ES-I3 (cell line): ENCODE data around the gene KXD1.
"Not testable (repeated sequence)": the region's sequence is repeated elsewhere in the genome, so short reads cannot be mapped to it uniquely, and the experiment has no call there.

ENCODE experiments used
- H3K36me3 ChIP-seq: 2 replicates; pipeline ENCODE4 v1.6.1; 2013; ENCODE audit warnings: mild to moderate bottlenecking, low read length, control low read depth, moderate library complexity; ENCODE audit not compliant: insufficient read depth
- H3K4me1 ChIP-seq: 2 replicates; pipeline ENCODE4 v1.6.1; 2013; ENCODE audit warnings: mild to moderate bottlenecking, control low read depth, low read length; ENCODE audit not compliant: insufficient read depth
- H3K9ac ChIP-seq: 2 replicates; pipeline ENCODE4 v1.6.1; 2013; ENCODE audit warnings: low read depth, mild to moderate bottlenecking, low read length, moderate library complexity
- H3K9me3 ChIP-seq: 2 replicates; pipeline ENCODE4 v1.6.1; 2013; ENCODE audit warnings: mild to moderate bottlenecking, low read length, moderate library complexity; ENCODE audit not compliant: control insufficient read depth, insufficient read depth

Gene KXD1

GRCh38 chr19:18595475-18595874 is 37.8 kb downstream of the KXD1 start:
- H3K9ac ChIP-seq: no peak overlapping the region
- H3K9me3 ChIP-seq: no peaks in the 10 kb centered on the region
- H3K36me3 ChIP-seq: no peaks in the 10 kb centered on the region
- peaks cover 18% of the 10 kb centered on the region; the same call in 1 of the 2 replicates for H3K4me1 ChIP-seq

- Histone ChIP-seq H3K9ac (peak overlapping the region; percentile 34; the same call in 1 of the 2 replicates), H3K9me3 (no peaks in the 10 kb centered on the region), H3K36me3 (no peaks in the 10 kb centered on the region), H3K4me1 (peaks cover 14% of the 10 kb centered on the region; the same call in 1 of the 2 replicates)
Observed at GRCh38 chr19:18596752-18597157, 39.1 kb downstream of the KXD1 start.

DNA sequence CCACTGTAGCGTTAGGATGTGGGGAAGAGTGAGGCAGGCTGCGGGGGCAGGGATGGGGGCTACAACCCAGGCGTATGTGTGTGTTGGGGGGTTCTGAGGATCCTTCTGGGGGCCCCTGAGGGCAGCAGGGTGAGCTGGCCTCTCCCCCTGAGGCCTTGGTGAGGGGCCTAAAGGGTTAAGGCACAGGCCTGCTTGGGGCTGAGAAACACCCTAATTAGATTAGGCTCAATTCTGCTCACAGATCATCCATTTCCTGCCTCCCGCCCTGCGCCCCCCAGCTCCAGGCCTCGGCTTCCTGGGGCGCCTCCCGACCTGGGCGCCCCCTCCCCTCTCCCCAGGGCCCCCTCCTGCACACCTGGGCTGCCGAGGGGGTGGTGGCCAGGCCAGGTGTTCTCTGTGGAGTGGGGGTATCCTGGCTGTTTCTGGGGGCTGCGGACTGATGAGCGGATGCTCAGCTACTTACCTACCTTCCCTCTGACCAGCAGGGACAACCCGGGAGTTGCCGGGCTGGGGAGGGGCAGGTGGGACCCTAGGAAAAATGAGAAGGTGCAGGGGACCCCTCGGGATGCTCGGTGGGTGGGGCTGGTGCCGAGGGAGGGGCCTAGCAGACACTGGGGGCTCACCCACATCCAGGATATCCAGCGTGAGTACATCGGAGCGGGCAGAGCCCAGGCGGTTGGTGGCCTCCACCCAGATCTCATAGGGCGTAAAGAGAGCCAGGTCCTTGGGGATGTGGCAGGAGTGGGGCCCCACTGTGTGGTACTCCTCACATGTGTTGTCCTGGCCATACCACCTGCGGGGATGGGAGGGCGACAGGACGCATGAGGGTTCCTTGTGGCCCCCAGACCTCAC is 40.4 kb downstream of the KXD1 start:
- Histone ChIP-seq H3K9ac (no peak overlapping the region), H3K36me3 (no peaks in the 10 kb centered on the region), H3K9me3 (no peaks in the 10 kb centered on the region), H3K4me1 (peaks cover 14% of the 10 kb centered on the region; the same call in 1 of the 2 replicates)

DNA sequence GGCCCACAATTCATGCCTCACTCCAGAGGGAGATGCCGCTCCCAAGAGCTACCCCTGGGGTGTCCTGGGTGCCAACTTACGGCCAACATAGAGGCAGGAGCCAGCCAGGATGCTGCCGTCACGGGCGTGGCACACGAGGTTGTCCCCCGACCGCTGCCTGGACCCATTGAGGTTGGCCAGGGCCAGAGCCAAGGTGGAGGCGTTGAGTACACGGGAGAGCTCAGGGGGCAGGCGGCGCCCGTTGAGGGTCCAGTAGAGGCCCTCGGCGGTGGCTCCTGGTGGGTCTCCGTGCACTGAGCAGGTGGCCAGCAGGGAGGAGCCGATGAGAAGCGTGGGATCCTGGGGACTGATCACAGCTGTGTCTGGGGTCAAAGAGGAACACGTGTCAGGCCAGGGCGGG is 41.8 kb downstream of the KXD1 start:
- peaks cover 18% of the 10 kb centered on the region; the same call in 1 of the 2 replicates for H3K4me1 ChIP-seq
- no peaks in the 10 kb centered on the region for H3K36me3 ChIP-seq
- no peak overlapping the region for H3K9ac ChIP-seq
- H3K9me3 ChIP-seq: no peaks in the 10 kb centered on the region

DNA sequence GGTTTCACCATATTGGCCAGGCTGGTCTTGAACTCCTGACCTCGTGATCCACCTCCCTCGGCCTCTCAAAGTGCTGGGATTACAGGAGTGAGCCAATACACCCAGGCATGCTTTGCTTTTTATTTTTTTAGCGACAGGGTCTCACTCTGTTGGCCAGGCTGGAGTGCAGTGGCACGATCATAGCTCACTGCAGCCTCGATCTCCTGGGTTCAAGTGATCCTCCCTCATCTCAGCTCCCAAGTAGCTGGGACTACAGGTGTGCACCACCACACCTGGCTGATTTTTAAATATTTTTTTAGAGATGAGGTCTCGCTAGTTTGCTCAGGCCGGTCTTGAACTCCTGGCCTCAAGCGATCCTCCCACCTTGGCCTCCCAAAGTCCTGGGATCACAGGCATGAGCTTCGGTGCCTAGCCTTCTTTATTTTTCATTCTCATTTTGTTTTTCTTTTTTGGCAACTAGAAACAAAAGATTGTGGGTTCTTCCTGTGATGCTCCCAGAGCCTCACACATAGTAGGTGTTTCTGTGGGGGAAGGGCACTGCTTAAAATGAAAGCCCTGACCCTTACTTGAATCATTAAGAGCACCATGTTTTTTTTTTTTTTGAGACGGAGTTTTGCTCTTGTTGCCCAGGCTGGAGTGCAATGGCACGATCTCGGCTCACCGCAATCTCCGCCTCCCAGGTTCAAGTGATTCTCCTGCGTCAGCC is 43.2 kb downstream of the KXD1 start:
- not testable (repeated sequence) for H3K9me3 ChIP-seq, H3K9ac ChIP-seq, H3K36me3 ChIP-seq
- H3K4me1 ChIP-seq: peaks cover 11% of the 10 kb centered on the region; the same call in 1 of the 2 replicates

DNA sequence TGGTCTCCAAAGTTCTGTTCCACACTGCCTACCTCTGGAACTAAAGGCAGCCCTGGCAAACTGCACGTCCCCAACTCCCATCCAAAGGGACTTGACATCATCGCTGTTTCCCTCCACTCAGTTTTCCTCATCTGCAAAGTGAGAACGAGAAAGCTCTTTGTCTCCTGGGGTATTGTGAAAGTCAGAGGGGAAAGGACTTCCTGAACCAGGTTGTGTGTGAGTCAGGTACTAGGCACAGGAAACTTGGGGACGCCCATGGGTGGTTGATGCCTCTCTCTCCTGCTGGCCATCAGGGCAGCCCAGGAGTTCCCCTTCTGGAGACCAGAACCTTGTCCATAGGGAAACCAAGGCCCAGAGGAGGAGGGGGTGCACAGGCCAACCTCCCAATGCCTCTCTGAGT is 44.2 kb downstream of the KXD1 start:
- Histone ChIP-seq H3K36me3 (no peaks in the 10 kb centered on the region), H3K9me3 (no peaks in the 10 kb centered on the region), H3K4me1 (peaks cover 8% of the 10 kb centered on the region; the same call in 1 of the 2 replicates), H3K9ac (no peak overlapping the region)

- no peaks in the 10 kb centered on the region for H3K36me3 ChIP-seq
- H3K4me1 ChIP-seq: peaks cover 8% of the 10 kb centered on the region; the same call in 1 of the 2 replicates
- peak overlapping the region; percentile 27; the same call in 1 of the 2 replicates for H3K9ac ChIP-seq
- H3K9me3 ChIP-seq: no peaks in the 10 kb centered on the region
Observed at GRCh38 chr19:18603255-18603957, 45.7 kb downstream of the KXD1 start.

DNA sequence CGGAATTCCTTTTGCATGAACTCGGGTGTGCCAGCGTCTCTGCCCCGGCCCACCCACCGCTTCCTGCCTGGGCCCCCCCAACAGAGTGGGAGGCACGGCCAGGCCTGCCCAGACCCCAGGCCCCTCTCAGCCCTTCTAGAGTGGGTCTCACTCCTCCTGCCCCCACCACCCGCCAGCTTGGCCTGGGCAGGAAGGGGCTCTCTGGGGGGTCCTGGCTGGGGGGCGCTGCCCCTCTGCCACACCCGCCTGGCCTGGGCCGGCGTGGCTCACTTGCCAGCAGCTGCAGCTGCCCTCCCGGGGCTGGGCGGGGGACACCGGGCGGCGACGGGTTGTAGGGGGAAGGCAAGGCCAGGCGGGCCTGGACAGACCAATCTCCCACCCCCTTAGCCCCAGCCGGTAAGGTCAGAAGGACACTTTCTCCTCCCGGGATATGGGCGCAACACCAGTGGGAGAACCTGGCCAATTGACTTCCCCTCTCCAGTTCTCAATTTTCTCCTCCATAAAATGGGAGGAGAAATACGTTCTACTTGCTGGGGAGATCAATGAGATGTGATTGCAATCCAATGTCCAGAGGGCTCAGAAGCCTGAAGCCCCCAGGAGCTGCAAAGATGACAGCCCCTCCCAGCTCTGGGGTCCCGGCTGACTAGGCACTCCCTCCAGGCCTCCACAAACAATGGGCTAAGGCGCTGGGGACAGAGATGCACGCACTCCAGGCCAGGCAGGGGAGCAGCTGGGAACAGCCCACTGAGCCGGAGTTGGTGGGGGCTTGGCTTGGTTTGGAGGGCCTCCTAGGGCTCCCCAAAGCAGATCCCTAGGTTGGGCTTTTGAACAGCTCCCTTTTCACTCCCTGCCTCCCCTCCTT is 46.5 kb downstream of the KXD1 start:
- Histone ChIP-seq H3K9me3 (no peaks in the 10 kb centered on the region), H3K36me3 (no peaks in the 10 kb centered on the region), H3K9ac (peak overlapping the region; percentile 27; the same call in 1 of the 2 replicates), H3K4me1 (peaks cover 8% of the 10 kb centered on the region; the same call in 1 of the 2 replicates)

DNA sequence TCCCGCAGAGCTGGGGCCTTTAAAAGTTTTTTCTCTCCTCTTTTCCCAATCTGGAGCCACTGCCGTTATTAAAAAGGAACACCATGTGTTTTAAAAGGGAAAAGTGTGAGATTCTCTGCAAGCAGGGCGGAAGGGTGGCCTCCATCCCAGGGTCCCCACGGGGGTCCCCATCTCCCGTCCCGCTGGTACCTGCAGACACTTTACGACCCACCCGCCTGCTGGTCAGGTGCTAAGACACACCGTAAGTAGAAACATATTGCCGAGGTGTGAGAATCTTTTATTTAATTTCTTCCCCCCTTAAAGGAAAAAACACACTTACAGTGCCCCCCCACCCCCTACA is 47.1 kb downstream of the KXD1 start:
- no peak overlapping the region for H3K9ac ChIP-seq
- H3K9me3 ChIP-seq: no peaks in the 10 kb centered on the region
- peaks cover 12% of the 10 kb centered on the region; the same call in 1 of the 2 replicates for H3K4me1 ChIP-seq
- no peaks in the 10 kb centered on the region for H3K36me3 ChIP-seq

DNA sequence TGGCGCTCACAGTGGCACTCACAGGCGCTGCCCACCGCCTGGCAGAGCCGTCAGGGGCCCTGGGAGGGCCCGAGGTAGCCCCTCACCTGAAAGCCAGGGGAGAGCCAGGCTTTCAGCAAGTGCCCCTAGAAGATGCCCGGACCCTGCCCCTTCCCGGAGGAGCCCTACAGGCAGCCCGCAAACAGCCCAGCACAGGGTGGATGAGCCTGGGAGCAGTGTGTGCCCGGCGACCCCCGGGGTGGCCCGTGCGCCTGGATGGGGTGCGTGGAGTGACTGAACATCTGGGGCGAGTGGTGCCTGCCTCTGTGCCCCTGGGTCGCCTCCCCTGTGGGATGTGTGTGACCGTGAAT is 47.5 kb downstream of the KXD1 start:
- Histone ChIP-seq H3K9me3 (no peaks in the 10 kb centered on the region), H3K9ac (no peak overlapping the region; the same call in 1 of the 2 replicates), H3K36me3 (no peaks in the 10 kb centered on the region), H3K4me1 (peaks cover 16% of the 10 kb centered on the region)

DNA sequence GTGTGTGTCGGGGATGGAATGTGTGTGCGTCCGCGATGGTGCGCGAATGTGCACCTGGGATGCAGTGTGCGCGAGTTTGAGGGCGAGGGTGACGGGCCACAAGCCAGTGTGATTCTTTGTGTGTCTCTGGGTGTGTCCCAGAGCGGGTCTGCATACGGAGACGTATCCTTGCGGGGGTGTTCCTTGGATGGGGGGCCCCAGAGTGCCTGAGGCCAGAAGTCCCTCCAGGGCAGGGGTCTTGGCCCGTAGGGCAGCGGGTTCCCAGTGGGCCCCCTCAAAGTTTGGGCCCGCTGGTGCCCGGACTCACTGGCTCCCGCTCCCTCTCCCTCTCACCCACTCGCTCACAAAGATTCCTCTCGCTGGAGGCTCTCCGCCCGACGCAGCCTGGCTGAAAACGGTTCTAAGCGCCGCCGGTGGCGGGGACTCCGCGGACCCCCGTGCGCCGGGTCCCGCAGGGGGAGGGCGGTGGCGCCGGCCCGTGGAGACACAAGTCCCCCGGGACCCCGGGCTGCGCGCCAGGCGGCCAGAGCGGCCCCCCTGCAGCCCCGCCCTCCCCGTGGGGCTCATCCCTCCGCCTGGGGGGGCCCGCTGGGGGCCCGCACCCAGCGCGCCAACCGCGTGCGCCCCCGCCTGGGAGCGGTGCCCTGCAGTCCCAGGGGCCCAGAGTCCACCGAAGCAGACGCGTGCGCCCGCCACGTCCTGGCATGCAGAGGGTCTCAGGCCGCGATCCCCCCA is 48.0 kb downstream of the KXD1 start:
- Histone ChIP-seq H3K9me3 (no peaks in the 10 kb centered on the region), H3K36me3 (no peaks in the 10 kb centered on the region), H3K9ac (0 out of 2 replicates have a peak overlapping the region, but pooled peaks have one; percentile 1), H3K4me1 (peaks cover 19% of the 10 kb centered on the region)

DNA sequence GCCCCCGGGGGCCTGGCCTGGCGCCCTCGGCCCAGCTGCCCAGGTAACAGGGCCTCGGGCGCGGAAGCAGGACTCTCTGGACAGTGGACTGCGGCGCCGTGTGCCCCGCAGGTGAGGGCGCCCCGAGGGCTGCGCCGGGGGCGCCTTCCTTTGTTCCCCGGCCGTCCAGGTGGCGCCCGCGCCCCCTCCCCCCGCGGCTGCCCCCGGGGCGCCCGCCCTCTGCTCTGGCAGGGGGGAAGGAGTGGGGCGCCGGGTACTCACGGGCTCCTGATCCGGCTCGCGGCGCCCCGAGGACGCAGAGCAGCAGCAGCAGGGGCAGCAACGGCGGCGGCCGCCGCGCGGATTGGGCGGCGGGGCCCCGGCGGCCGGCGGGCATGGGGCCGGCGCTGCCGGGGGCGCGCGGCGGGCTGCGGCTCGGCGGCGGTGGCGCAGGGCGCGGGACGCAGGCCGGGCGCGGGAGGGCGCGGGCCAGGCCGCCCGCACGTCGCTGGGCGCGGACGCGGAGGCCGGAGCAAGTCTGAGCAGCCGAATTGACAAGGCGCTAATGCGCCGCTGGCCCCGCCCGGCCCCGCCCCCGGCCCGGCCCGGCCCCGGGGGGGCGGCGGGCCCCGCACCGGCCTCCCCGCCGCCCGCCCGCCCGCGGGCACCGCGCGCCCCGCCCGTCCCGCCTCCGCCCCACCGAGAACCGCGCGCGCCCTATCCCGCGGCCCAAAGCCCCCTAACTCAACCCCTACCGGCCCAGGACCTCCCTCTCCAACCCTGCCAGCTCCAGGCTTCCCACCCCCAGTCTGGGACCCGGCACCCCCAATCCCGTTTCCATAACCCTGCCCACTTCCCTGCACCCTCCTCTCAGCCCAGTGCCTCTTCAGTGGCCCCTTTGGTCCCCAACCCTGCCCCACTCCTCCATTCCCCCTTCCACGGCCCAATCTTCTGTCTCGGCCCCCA is 48.9 kb downstream of the KXD1 start, which contains the start of gene CRLF1:
Gene CRLF1 (minus strand): TSS at position 519 of the 945 bp plus-strand sequence. CDS start 143 bp downstream, at position 376.
- Histone ChIP-seq H3K9me3 (no peaks in the 10 kb centered on the region), H3K36me3 (no peaks in the 10 kb centered on the region), H3K4me1 (peaks cover 23% of the 10 kb centered on the region), H3K9ac (peak within 1 kb of the TSS; percentile 9; the same call in 1 of the 2 replicates)
